GM21576 (cell line): Measurements from ENCODE around the gene PLCB2.

Experiments
- ATAC-seq: cut with Tn5 transposase; IDR thresholded peaks from one replicate; pipeline ENCODE4 v1.9.1; 2021; ENCODE audit warnings: mild to moderate bottlenecking, moderate library complexity; ENCODE audit not compliant: unreplicated experiment

PLCB2 gene

DNA sequence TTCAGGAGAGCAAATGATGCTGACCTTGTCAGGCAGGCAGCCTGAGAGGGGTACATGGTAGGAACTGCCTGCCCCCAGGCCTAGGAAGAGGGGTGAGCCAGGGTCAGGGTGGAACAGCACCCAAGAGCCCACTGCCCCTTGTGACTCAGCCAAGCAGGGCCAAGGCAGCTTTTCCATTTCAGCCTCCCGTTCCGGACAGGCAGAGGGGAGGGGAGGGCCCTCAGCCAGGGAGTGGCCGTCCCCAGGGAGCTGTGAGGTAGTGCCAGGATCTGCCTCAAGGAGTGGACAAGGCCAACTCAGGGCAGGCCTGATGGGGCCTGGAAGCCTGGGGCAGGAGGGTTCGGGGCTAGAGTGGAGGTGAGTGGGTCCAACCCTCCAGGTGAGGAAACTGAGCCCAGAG, 19.8 kb downstream of the PLCB2 start:
- ATAC-seq, result no peak

DNA sequence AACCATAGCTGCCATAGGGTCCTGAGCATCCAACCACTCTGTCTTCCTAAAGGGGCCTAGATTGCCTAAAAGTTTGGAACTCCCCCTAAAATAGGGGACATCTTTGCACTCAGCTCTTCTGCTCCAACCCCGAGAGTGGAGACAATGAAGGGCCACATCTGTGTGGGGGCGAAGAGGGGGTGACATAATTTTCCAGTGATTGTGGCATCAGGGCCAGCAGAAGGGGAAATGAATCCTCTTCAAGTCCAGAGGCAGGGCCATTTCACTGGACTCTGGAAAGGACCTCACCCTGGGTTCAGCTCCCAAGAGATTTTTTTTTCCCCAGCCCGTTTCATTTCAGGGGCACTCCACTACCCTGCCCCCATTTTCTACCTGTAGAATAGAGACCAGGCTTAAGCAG, 20.2 kb downstream of the PLCB2 start:
- ATAC-seq, result no peak

DNA sequence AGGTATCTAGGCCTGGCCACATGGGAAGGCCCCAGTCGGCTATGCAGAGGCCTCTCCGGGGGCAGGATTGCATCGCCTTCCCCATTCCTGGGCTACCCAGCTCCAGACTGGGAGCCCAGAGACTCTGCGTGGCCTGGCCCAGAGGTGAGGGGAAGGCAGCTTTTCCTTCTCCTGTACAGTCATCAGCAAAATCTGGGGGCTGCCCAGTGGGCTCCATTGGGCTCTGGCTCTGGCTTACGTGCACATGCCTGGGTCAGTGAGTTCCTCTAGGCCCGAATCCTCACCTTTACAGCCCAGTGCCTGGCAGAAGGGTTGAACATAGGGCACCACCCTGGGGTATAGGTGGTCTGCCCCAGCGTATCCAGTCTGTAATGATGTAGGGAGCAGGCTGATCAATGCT, 20.9 kb downstream of the PLCB2 start:
- no peak for ATAC-seq

DNA sequence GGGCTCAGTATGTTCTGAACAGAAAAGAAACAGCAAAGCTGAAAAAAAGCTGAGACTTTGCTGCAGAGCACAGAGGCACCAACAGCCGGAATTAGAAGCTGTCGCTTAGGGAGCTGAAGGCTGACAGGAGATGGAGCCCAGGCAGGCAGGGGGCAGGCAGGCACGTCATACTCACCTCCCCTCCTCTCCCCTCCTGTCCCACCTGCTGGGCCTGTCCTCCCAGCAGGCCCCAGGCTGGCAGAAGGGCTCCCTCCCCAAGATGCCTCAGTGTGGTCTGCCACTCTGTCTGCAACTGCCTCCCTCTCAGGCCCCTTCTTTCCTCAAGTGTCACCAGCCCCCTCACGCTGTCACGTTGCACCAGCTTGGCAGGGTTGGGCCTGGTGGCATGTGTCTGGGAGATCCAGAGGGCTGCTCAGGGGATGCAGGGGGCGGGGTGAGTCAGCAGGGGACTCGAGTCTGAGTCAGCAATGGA, 21.6 kb downstream of the PLCB2 start:
- ATAC-seq, result no peak

DNA sequence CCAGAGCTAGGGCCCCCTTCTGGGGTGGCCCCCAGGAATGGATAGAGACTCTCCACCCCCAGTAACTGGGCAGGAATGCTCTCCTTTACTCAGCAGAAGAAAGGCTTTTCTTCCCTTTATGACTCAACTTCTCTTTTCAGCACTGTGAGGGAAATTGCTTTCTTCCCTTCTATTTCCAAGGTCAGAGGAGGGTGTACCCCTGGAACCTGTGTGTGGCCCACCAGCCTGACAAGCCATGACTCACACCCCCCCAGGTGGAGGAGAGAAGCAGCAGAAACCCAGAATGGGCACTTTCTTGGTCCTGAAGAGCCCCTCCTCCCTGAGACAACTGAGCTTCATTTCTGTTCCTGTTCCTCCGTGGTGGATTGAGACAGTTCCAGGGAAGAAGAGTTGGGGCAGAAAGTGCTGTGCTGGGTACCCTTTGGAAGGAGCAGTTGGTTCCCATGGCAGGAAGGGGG, 22.2 kb downstream of the PLCB2 start:
- no peak for ATAC-seq

DNA sequence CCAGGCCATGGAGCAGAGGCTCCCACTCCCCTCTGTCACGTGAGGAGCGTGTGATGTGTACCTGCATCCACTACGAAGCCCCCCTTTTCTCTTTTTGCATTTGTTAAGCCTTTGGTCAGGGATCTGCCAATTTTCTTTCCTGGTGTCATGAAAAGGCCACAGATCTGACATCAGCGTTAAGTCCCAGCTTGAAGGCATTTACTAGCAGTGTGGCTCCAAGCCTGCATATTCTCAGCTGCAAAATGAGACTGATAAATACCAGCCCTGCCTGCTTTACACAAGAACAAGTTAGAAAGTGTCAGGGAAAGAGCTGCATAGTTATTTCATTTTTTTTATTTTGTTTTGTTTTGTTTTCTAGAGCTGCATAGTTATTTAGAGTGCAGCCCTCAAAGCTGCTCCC, 22.6 kb downstream of the PLCB2 start:
- no peak for ATAC-seq

DNA sequence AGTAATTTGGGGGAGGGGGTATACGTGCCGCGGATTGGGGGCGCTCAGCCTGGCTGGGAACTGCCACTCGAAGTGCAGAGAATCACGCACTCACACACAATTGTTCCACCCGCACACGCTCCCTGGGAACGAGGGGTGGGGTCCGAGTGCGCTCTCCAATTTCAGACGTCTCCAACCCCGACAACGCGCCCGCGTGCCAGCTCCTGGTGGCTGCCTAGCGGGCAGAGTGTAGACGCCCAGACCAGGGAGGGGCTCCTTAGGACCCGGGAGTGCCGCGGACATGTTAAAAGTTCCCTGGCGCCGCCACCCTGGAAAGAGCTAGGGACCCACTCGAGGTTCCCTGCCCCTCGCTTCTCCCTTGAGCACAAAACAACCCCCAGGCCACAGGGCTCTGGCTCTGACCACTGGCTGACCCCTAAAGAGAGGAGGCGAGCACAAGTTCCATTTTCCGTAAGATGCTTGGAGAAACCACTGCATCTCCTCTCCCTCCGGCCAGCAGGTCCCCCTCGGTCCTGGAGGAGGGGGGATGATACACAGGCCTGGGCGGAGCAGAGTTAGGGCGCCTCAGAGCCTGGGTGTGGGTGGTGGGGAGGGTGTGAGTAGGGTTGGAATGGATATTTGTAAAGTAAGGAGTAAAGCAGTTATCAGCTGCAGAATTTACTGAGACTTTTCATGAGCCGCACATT, 24.0 kb downstream of the PLCB2 start:
- ATAC-seq, result no peak

DNA sequence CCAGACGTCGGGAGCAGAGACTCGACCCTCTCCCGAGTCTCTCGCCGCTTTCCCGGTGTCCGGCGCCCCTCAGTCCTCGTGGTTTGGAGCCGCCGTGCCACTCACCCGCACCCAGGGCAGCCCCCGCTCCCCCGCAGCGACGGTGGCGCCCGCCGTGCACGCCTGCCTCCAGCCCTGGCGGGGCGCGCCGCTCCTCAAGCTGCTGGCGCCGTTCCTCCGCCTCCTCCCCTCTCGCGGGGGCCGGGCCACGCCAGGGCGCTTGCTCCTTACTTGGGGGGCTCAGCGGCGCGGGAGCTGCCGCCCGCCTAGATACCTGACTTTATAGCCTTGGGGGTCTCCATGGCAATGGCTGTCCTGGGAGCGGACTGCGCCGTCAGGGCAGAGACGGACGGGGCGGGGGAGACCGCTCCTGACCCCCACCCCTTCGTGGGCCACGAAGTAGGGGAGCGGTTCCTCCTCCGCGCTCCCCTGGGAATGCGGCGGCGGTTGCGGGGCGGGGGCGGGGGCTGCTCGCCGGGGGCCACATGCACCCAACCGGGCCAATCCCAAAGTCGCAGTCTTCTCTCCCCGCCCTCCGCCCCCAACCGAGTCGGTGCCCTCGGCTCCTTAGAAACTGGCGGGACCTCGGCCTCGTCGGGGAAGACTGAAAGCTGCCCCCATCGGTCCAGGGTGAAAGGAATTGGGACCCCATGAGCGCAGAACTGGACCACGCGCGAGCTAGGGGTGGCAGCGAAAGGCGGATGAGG, 24.7 kb downstream of the PLCB2 start, which contains the start of gene ANKRD63:
Gene ANKRD63 (minus strand): TSS at position 196 of the 746 bp plus-strand sequence. CDS start 478 bp downstream, outside the sequence.
- peak; percentile 37 for ATAC-seq

DNA sequence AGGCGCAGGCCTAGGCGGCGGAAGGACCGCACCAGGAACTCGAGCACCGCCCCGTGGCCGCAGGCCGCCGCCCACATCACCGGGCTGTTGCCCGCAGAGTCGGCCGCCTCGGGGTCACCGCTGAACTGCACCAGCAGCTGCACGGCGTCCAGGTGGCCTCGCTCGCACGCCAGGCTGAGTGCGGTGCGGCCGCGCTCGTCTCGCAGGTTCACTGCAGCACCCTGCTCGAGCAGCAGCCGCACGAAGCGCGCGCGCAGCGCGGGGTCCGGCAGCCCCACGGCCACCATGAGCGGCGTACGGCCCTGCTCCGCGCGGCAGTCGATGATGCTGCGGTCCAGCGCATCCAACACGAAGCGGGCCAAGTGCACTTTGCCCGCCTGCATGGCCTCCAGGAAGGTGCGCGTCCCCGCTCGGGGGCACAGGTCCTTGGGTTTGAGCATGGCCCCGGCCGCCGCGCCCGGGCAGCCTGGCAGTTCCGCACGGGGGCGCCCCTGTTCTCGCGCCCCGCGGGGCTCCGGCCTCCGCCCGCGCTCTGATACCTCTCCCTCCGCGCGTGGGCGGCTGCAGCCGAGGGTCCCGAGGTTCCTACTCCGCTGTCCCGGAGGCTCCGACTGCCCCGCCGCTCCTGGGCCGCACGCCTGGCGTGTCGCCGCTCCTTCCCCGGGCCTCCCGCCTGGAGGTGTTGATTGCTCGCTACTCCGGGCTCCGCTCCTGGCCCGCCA, 25.4 kb downstream of the PLCB2 start:
- ATAC-seq, result peak; percentile 43

DNA sequence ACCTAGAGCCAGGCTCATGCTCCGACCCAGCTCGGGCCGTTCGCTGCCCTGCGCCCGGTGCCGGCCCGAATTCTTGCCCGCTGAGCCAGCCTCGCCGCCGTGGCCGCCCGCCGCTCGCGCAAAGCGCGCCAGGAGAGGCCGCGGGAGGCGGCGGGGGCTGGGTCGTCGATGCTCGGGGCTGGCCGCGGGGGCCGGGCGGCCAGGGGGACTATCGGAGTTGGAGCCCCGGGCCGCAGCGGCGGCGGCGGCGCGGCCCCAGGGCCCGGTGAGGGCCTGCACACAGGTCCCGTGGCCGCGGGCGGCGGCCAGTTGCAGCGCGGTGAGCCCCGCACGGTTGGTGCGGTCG, 26.0 kb downstream of the PLCB2 start:
- ATAC-seq, result no peak

DNA sequence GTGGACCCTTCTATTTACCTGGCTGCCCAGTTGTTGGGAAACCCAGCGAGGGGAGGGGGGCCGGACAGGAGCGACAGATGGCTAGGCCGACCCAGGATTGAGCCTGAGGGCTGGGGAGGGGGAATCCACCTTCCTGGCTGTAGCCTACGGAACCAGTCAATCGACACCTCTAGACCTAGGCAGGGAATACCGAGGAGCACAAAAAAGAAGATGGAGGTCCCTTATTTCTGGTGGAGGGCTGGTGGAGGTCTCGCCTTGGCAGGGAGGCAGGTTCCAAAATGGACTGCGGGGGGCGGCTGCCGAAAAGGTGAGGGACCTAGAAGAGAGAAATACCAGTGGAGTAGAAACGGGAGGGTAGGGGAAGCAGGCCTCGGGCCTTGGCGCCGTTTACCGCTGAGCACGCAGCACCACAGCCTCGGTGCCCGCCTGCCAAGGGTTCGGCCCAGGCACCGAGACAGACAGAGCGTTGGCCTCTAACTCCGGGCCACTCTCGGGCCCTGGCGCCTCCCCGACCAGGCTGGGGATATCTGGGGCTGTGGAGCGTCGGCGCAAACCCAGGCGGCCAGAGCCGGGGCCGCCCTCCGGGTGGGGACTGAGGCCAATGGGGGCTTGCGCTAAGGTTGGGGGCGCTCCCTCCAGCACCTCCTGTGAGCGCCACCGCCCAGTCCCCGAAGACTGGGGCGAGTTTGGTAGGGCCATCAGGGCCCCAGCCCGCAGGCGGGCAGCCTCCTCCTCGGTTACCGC, 26.5 kb downstream of the PLCB2 start:
- no peak for ATAC-seq

DNA sequence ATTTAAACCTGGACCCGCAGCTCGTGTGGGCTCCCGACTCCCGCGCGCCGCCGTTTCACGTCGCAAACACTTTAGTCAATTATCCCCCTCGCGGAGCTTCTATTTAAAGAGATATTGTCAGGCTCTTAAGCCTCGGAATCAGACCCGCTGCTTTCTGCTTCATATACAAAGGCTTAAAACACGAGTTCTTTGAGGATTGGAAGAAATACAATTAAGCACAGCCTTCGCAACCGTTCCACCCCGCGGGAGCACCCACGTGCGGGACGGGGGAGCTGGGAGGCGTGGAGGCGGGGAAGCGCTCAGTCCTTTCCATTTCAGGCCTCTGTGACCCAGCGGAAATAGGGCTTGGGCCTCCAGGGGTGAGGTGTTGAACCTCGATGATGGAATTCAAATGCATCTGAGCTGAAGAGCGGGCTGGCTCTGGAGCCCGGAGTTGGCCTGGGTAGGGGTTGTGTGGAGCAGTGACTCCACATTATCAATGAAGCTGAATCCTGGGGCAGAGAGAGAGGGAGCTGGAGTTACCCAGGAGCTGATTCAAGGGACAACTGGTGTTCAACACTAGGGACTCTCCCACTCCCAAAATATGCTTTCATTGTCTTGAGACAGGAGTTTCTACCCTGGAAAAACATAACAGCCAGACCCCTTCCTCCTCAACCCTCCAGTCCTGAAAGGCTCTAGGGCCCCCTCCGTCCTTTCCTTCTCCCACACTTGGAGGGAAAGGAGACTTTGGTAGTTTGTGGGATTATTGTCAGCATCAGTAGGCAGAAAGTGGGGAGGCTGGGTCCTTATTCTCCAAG, 27.3 kb downstream of the PLCB2 start:
- ATAC-seq, result no peak

DNA sequence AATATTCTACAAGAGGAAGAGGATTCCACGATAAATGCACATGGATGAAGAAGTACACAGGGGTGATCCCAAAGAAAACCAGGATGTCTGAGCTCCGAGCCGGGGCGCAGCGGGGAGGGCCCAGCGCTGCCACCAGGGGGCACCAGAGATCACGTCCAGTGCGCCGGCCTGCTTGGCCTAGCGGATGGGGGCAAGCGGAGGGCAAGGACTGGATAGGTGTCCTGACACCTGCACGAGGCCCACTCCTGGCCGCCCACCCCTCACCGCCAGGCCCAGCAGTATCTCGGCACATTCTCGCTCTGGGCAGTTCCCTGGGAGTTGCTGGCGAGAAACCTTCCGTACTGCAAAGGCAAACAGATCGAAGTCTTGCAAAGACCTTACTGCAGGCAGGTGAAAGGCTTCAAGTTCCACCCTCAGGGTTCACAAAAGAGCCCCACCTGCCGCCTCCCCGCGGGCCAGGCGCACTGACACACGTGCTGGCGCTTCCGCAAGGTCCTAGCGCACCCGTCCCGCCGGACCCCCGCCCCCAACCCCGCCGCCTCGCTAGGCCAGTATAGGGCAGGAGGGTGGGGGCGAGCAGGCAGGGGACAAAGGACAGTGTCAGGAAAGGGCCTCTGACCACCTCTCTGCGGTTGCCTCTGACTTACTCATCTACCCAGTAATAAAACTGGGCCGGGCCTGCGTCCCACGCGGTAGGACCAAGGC, 28.1 kb downstream of the PLCB2 start:
- ATAC-seq, result no peak

DNA sequence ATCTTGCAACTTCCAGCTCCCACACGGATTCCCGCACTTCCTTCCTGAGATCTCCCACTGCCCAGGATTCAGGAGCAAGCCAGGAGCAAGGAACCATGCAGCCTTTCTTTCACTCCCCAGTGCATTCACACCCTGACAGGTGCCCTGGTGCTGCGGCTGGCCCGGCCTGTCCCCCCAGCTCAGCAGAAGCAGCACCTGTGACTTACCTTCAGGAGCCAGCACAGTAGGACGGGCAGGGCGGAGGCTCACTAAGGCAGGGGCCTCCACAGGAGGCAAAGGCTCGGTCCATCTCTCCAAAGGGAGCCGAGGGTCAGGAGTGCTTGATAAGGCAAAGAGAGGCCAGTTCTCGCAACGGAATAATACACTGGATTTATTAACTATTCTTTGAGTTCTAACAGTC, 29.7 kb downstream of the PLCB2 start:
- no peak for ATAC-seq

DNA sequence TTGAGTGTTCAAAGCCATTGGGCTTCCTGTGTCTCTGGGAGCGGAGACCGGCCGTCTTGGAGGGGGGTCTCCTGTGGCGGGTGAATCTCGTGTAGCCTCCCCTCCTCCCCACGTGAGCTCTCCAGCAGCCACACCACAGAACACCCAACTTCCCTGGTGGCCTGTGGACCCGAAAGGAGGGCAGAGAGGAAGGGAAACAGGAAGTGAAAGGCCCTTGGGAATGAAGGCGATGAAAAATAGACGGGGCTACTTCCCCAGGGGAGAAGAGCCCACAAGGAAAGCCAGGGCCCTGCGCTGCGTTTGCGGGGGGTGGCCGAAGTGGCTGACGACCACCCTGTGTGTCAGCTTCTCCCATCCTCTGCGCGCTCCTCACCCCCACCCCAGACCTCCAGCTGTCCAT, 30.3 kb downstream of the PLCB2 start:
- ATAC-seq, result no peak

DNA sequence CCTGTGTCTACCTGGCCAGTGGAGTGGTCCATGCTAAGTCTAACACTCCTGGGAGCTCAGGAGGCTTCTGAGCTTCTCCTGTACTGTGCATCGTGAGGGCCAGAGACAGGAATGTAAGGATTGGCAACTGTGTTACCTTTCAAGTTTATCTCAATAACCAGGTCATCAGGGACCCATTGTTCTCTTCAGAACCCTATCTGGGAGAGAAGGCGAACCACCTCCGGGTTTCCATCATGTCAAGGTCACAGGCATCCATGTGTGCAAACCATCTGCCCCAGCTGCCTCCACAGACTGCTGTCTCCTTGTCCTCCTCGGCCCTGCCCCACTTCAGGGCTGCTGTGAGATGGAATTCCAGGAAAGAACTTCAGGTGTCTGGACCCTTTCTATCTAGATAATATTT, 30.8 kb downstream of the PLCB2 start:
- ATAC-seq, result no peak

DNA sequence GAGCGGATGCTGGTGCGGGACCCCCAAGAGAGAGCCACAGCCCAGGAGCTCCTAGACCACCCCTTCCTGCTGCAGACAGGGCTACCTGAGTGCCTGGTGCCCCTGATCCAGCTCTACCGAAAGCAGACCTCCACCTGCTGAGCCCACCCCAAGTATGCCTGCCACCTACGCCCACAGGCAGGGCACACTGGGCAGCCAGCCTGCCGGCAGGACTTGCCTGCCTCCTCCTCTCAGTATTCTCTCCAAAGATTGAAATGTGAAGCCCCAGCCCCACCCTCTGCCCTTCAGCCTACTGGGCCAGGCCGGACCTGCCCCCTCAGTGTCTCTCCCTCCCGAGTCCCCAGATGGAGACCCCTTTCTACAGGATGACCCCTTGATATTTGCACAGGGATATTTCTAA, 31.8 kb downstream of the PLCB2 start:
- no peak for ATAC-seq

DNA sequence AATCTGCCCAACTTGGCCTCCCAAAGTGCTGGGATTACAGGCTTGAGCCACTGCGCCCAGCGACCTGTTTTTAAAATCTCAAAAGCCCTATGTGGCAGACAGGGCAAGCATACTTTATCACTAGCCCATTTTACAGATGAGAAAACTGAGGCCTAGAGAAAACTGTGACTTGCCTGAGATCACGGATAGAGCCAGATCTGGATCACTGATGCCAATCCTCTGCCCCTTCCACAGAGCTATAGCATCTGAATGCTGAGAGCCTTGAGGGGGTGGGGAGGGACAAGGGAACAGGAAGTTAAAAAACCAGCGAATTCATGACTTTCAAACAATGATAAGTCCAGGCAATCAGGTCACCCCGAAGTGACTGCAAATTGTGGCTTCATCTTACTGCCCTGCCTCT, 32.2 kb downstream of the PLCB2 start:
- no peak for ATAC-seq

DNA sequence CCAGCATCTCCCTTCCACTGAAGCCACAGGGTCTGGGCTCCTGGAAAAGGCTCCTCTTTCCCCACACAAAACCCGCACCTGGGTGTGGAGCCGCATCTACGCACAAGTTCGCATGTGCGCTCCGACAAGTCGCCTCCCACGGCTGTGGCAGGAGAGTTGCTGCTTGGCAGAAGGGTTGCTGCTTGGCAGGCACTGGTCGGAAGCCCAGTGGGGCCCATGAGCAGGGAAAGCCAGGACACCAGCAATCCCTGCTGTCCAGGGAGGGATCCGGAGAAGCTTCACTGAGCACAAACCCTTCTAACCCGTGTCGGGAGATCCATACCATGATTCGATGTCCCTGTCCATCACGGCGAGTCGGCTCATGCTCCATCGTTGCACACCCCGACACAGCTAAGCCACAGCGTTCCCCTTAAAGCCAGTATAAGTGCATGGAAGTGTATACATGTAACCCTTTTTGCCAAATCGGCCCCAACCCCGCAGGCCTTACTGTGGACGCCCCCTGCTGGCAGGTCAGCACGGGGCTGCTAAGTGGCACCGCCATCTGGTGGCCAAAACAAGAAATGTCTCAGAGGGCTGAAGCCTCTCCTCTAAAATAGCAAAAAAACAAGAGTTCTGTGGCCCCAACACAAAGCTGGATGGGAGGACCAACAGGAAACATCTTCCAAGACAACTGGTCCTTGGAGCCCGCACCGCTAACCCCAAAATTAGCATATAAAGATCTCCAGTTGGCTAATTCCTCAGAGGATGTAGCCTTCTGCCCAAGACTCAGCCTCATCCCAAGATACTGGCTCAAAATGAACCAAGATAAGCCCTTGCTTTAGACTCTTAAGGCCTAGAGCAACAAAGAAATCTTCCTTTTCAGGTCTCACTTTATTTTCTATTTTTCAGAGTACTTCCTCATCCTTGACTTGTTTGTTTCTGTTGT, 33.1 kb downstream of the PLCB2 start:
- peak; percentile 43 for ATAC-seq
